IPS DF 4.7 (cell line): Measurements from ENCODE around the gene ATG16L2.
"Not testable (repeated sequence)": the region's sequence is repeated elsewhere in the genome, so short reads cannot be mapped to it uniquely, and the experiment has no call there.

ENCODE experiments used
- DNase-seq: peaks from one replicate; pipeline ENCODE4 v3.0.0-alpha.2; 2013; ENCODE audit warnings: low spot score; ENCODE audit errors: extremely low read depth

ATG16L2 gene

DNA sequence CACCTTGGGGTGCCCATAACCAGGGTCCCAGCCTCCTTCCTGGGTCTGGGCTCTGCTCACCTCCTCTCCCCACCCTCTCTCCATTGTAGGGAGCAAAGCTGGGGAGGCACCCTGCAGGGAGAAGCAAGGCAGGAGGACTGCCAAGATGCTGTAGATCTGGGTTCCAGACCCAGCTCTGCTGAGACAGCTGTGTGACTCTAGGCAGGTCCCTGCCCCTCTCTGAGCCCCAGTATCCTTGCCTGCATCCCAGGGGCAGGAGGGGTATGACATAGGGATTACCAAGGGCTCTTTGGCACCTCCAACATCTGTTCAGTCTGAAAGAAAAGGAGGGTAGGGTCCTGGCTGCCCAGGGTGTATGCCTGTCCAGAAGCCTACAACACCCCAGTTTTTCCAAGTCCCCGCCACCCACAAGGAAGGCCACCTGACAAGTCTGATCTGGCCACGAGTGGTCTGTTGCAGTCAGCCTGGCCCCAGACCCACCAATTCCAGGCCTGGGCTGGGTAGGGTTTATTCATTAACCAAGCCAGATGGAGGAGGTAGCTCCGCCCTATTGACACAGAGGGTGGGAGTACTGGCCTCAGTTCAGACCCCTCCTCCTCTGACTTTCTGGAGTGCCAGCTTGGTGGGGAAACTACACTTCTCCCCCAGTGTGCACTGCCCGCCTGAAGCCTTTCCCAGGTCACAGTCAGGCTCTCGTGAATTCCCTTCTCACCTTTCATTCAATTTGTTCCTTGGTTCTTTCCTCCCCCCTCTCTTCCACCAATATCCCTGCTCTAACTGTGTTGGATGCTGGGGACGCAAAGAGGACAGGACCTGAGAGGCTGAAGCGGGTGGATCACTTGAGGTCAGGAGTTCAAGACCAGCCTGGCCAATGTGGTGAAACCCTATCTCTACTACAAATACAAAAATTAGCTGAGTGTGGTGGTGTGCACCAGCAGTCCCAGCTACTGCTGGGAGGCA is 35.4 kb upstream of the ATG16L2 start:
- DNase-seq = no peak

DNA sequence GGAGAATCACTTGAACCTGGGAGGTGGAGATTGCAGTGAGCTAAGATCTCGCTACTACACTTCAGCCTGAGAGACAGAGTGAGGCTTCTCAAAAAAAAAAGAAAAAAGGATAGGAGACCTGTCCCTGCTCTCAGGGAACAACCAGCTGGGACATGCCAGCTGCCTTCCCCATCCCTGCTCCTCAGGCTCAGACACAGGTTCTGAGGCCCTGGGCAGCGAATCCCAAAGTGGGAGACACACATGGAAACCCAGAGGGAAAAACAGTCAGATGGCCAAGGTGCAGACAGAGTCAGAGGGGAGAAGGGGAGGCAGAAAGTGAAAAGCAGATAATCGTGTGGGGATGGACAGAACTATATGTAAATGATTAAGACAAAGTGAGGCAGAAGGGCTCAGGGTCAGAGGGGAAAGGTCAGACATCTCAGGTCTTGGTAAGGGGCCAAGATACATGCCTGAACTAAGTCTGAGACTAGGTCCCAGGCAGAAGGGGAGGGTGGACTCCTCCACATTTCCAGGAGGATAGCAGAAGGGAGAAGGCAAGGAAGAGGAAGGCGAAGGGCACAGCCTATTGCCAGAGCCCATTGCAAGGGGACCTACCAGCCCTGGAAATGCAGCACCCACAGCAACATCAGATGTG is 34.6 kb upstream of the ATG16L2 start:
- no peak for DNase-seq

DNA sequence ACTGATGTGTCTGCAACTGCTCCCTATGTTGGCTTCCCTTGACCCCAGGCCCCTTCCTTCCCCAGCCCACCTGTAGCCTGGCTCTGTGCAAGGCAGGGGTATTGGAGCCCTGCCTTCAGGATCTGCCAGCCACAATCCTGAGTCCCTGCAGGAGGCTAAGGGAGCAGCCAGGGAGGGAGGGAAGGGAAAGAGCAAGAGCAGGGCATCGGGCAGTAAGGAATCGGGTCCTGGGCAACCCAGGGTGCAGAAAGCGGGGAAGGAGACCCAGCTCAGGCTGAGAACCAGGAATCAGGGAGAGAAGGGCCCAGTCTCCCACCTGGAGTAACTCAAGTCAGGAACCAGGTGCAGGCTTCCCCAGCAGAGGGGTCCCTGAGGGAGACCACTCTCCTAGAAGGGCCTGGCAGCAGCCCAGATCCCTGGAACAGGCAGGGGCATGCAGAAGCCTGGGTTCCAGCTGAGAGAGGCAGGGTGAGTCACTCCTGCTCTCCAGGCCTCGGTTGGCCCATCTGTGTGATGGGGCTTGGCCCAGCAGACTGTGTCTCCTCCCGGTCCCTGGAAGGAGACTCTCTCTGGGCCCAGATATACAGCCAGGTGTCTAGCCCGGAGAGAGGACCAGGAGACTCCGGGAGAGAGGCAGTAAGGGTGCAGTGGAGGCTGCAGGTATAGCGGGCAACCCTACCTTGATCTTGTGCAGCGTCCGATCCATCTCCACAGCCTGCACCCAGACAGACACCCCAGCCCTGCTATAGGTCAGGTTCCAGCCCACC is 33.7 kb upstream of the ATG16L2 start:
- DNase-seq = no peak

DNA sequence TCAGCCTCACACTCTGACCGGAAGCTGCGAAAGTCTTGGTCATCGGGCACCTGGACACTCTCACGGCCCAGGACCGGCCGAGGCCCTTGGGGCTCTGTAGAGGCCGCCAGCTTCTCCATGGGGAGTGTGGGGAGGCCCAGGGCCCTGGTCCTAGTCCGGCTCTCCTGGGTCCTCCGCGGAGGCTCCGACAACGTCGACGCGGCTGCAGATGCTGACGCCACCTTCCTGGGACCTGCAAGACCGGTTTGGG is 33.2 kb upstream of the ATG16L2 start:
- no peak for DNase-seq

DNA sequence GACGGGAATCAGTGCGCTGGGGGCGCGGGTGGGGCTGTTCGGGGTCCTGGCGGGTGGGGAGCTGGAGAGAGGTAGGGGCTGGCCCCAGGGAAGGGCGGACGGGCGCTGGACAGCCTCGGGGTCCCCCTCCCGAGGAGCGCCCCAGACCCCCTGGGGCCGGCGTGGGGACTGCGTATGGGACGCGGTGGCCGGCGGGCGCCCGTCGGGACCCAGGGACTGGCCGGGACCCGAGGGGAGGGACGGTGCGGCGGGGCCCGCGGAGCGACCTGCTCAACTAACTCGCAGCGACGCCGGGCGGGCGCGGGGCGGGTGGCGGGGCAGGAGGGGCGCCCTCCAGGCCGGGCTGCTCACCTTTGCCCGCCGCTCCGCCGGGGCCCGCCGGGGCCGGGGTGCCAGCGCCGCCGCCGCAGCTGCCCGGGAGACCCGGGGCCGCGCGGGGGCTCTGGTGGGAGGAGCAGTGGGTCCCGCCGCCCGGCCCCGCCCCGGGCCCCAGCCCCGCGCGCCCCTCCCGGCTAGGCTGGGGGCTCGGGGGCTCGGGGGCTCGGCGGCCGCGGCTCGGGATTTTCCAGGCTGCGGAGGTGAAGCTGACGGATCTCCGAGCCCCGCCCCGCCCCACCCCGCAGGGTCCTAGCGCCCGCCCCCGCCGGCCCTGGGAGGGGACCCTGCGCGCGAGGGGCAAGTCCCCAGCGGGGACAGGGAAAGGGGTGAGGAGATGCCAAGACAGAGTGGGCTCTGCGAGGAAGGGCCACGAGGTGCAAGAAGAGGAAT is 32.7 kb upstream of the ATG16L2 start:
- DNase-seq = no peak

DNA sequence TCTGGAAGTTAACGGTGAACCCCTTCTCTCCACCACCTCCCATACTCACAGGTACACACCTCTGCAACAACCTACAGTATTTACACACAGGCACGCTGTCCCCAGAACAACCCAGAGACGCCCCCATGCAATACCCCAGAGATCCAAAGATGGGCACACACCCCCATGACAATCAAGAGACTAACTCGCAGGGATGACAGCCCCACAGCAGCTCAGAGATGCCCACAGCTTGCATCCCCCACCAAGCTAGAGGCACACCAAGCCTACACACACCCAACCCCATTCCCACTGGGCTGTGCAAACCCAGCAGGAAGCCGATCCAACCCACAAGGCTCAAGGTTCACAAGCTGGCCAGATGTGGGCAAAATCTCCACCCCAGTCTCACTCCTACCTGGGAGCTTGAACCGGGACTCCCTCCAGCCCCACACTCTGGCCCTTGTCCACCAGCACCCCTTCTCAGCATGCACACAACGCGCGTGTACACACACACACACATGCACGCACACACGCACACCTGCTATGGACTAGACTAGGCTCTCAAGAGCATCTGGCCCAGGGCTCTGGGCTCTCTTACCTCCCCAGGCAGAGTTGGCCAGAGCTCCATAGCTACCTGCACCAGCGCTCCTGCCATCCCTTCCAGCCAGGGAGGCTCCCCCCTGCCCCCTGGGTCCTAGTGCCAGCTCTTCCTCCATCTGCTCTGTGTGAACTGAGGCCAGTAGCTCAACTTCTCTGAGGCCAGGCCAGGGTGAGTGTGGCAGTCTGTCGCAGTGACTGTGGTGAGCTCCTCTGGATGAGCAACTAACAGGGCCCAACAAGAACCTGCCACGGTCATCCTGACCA is 31.9 kb upstream of the ATG16L2 start:
- no peak for DNase-seq

DNA sequence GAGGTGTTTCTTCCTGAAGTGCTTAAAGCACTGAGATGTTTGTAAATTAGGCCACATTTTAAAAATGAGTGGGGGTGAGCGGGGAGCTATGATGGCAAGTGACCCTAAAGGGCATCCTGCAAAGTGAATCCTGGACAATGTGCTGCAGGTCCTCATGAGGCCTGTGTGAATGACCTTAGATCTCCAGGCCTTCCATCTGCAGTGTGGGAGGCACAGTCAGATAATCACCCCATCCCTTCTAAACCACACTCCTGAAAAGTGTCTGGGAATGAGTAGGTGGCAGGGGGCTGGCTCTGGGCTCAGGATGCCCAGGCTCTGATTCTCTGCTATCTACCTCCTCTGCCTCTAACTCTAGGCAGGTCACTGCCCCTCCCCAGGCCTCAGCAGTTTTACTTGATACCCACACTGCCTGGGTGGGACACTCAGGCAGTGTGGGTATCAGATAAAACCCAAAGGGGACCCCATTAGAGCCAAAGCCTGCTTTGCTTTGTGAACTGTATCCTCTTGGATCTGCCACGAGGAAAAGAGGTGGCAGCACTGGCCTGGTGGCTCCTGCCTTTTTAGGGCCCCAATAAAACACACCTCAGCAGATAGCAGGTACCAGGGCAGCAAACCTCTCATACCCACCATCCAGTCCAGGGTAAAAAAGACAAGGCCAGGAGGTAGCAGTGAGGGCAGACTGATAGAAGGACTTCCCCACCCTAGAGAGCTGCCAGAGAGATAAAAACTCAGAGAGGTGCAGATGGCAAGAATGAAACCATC is 30.9 kb upstream of the ATG16L2 start:
- DNase-seq = no peak

DNA sequence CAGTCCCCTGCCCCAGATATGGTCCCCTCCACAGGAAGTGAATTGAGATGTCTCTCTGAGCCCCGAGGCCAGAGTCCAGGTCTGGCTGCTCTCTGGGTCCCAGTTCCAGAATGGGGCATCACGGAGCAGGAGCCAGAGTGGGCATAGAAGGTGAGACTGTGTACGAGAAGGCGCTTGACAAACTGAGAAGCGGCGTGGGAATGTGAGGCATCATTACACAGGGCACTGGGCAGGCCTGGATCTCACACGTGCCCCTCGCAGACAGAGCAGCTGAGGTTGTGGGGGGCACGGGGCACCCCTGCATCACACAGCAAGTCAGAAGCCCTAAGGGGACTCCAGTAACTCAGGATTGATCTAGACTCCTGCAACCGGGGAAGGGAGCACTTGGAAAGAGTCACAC is 29.5 kb upstream of the ATG16L2 start:
- DNase-seq = no peak

DNA sequence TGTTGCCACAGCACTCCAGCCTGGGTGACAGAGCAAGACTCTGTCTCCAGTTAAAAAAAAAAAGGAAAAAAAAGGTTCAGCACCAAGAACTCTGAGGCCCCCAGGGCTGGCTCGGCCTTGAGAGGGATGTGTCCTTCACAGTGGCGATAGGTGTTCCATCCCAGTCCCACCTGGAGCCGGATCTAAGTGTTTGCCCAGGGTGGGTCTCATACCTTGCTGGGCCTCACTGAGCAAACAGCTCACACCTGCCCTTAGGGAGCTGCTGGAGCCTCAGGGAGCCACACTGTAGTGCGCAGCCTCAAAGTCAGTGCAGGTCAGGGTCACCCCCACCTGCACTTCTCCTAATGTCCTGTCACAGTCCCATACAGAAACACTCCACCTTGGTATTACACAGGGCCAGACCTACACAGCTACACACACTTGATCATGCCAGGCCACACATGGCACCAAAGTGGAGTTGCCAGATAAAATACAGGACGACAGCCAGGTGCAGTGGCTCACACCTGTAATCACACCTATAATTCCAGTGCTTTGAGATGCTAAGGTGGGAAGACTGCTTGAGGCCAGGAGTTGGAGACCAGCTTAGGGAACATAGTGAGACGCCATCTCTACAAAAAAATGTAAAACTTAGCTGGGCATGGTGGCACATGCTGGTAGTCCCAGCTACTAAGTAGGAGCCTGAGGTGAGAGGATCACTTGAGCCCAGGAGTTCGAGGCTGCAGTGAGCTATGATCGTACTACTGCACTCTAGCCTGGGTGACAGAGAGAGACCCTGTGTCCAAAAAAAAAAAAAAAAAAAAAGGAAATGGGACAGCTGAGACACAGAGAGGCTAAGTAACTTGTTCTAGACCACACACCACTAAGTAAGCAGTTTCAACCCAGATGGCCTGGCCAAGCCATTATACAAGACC is 27.7 kb upstream of the ATG16L2 start:
- no peak for DNase-seq

DNA sequence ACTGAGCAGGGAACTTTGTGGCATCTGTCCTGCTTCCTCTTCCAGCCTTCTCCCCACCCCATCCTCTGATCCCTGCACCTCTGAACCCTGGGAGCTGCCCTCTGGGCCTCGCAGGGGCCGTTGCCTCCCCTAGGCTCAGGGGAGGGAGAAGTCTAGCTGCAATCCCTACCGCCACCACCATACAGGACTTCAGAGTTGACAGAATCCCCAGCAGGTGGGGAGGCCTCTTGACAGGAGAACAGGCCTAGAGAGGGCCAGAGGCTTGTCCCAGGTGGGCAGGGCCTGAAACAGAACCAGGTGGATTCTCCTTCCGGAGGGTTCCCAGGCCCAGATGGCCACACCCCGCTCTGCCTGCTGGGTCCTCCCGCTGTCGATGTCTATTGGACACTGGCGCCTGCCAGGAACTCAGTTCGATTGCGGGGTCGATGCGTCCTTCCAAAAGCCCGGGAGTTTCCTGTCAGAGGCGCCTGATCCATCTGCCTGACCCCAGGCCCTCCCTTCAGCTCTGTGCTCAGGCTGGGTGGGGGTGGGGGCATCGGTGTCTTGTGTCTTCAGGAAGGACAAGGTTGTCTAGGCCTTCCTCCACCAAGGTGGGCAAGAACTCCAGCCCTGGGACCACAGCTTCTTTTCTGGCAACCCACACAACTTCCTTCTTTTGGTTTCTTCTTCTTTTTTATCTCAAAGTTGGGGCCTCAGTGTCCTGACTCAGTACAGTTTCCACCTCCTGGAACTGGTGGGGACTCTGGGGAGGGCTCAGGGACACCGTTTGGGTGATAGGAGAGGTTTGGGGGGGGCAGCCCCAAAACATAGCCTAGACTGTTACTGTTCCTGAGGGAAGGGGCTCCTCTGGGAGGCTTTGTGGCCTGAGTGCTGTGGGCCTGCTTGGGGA is 26.8 kb upstream of the ATG16L2 start:
- peak; percentile 80 for DNase-seq

DNA sequence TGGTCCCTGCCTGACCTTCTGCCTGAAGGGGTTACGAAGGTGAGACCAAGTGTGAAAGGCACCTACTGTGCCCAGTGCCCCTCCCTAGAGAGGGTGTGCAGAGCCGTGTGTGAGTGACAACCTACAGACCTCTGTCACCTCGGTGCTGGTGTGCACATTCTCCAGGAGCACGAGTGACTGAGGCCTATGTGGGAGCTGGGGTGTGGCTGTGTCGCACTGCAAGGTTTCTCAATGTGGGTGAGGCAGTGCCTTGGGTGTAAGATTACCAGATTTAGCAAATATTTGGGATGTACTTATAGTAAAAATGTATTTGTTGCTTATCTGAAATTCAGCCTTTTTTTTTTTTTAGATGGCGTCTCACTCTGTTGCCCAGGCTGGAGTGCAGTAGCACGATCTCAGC is 26.0 kb upstream of the ATG16L2 start:
- DNase-seq = no peak

DNA sequence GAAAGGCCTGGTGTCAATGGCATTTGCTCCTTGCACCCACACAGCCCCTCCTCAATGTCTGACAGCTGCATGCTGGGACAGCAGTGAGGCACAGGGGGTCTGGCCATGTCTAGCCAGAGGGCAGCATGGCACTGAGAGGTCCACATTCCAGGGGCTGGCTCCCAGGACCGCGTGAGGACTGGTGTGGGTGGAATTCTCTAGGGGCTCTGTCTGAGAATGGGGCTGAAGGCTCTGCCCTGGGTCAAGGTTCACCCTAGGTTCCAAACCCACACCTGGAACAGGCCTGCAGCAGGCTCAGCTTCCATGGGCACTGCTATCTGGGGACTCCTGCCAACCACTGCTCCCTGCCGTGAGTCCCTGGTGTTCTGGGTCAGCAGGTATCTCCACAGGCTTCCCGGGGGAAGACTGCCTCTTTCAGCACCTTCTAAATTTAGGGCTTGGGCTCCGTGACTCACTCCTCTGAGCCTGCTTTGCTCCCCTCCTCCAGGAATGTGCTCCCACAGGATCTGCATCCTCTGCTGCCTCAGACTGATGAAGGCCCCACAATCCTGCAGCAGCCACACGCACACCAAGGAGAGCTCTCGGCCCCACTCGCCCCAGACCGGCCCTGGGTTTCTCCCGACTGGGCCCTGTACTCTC is 24.6 kb upstream of the ATG16L2 start:
- no peak for DNase-seq

DNA sequence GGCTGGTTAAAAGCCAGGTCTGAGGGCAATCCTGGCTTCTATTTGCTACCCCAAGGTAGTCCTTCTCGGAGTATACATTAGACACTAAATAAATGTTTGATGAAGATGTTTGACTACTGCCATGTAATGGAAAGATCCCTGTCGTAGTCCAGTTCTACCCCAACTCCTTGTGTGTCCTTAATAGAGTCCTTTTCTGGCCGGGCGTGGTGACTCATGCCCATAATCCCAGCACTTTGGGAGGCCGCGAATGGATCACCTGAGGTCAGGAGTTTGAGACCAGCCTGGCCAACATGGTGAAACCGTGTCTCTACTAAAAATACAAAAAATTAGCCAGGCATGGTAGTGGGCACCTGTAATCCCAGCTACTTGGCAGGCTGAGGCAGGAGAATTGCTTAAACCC is 23.0 kb upstream of the ATG16L2 start:
- not testable (repeated sequence) for DNase-seq

DNA sequence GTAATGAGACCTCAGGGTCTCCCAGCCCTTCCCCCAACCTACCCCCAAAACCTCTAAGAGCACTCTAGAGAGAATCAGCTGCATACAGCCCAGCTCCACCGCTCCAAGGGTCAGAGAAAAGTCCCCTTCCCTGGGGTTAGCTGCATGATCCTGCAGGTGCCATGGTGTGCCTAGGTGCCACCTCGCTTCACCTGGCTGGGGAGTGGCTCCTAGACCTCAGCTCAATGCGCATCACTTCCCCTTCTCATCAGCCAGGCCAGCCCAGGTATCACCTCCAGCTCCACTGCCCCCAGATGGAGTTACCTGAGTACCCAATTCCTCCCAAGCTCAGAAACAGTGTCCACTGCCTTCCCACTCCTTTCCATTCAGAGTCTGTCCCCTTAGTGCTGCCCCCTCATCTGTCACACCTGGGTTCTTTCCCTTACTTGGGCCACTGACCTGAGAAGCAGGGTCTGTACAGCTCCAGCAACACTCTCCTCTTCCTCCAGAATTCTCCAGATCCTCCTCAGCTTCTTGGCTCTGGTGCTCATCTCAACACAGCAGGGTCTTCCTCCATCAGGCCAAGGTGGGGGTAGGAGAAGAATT is 21.7 kb upstream of the ATG16L2 start:
- no peak for DNase-seq

DNA sequence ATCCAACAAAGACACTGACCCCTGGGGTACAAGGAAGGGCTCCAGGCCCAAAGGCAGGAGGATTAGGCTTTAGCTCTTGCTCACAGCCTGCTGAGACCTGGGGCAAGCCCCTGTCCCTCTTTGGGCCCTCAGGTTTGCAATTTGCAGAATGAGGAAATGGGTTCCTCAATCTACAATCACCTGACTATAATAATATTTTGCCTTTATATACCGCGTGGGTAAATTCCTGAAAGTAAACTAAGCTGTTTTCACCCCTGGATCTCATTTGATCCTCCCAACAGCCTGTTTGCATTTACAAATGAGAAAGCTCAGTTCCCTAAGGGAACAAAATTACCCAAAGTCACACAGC is 21.2 kb upstream of the ATG16L2 start:
- DNase-seq = no peak

DNA sequence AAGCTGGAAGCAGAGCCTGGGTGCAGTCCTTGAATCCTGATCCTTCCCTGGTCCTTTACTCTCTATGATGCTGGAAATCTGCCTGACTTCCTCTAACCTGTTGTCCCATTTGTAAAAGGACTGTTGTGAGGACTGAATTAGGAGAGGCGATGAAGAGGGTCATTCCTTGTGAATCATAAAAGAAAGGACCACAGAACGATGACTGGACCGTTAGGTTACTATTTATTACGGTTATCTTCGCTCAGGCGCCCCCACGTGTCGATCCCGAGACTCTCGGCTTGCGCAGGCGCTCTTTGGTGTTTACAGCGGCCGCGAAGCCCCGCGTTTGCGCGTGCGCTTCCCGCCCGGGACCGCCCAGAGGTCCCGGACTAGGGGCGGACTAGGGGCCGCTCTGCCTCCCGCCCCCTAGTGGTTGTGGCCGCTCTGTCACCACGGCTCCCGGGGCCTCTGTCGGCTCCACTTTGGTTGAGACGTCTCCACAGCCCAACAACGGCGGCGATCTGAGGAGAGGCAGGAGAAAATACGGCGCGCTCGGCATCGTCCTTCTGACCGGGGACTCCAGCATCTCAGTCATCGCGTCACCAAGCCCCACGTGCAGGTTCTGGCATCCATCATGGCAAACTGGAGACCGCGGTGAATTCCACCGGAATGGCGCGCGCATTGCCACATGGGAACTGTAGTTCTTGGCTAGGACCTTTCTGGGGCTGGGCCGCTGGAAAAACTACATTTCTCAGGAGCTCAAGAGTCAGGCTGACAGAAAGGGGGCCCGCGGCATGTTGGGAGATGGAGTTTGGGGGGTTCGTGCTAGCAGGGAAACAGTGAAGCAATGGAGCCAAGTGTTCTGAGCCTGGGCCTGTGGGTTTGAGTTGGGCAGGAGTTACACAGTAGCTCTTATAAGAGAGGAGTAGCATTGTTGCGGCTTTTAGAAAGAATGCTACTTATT is 20.5 kb upstream of the ATG16L2 start, which contains the start of gene STARD10:
STARD10 (minus strand) TSS at position 623 of the 943 bp plus-strand sequence. CDS start 12,866 bp downstream, outside the sequence.
- DNase-seq = peak; percentile 91
